ENCODE data around the gene CDC42BPA. TPM values are rescaled to one million over a fixed set of nuclear protein-coding genes. Genes with fewer than 3 reads are reported as not detected.

The CDC42BPA gene
- total and polyA plus RNA-seq, 2 of the 8 experiments (the other 6 are each of a cell fraction or from before 2014, with no cell fraction given): 7.1 to 28.5 TPM

DNA sequence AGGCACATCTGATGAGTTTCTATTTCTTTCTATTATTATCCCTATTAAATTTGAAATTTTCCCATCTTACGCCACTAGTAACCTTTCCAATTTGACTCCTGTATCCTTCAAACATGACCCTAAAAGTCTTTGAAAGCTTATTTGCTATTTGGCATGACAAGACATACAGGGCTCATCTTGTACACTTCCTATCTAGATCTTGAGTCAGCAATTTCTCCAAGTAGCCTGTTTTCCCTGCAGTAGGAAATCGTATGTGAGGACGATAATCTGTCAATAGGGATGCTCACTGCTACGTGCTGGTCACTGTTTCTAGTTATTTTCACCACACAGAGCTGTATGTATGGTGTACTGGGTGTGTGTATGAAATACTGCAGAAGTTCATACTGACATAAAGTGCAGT is 142.7 kb downstream of the CDC42BPA start:
- ChIA-PET POLR2A (ENCODE audit: partially characterized antibody) (no interaction called here), CTCF (ENCODE audit: partially characterized antibody) (no interaction called here)
- H2BK5ac ChIP-seq (ENCODE audit: low read depth, low read length): no peak overlapping the region
- H2BK20ac ChIP-seq (ENCODE audit: low read length): no peak overlapping the region
- no peak overlapping the region for H4K5ac ChIP-seq (ENCODE audit: insufficient read length, low read depth, low read length)
- TF ChIP-seq TBP (IDR thresholded peaks at IDR 0.05; ENCODE audit: low read depth, low read length) (no peak), POU5F1 (IDR thresholded peaks at IDR 0.05; ENCODE audit: low read depth, low read length) (no peak), SUZ12 (IDR thresholded peaks at IDR 0.05; ENCODE audit: low read length) (no peak), POLR2AphosphoS5 (IDR thresholded peaks at IDR 0.05; ENCODE audit: low read depth, low read length) (no peak), FOSL1 (IDR thresholded peaks at IDR 0.05; ENCODE audit: insufficient read depth, low read depth, low read length) (no peak), SAP30 (IDR thresholded peaks at IDR 0.05; ENCODE audit: insufficient read depth, insufficient replicate concordance, low read length) (no peak), CHD2 (IDR thresholded peaks at IDR 0.05; ENCODE audit: low read length) (no peak), CTBP2 (IDR thresholded peaks at IDR 0.05; ENCODE audit: borderline replicate concordance, insufficient read depth, insufficient read length, low read length) (no peak), TEAD4 (IDR thresholded peaks at IDR 0.05; ENCODE audit: low read depth, low read length) (no peak), CEBPB (IDR thresholded peaks at IDR 0.05; ENCODE audit: low read depth, low read length) (no peak), SIRT6 (IDR thresholded peaks at IDR 0.05; ENCODE audit: low read length) (no peak), TCF12 (IDR thresholded peaks at IDR 0.05; ENCODE audit: low read depth, low read length) (no peak), EZH2 (IDR thresholded peaks at IDR 0.05; ENCODE audit: low read depth, low read length, severe bottlenecking) (no peak), SIN3A (conservative IDR thresholded peaks at IDR 0.05 in 1 of 2, IDR thresholded peaks at IDR 0.05 in 1 of 2; ENCODE audit: low read depth in 1 of 2, low read length in 2 of 2) (no peak)
- TF ChIP-seq, protein P1, sequence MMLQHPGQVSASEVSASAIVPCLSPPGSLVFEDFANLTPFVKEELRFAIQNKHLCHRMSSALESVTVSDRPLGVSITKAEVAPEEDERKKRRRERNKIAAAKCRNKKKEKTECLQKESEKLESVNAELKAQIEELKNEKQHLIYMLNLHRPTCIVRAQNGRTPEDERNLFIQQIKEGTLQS (IDR thresholded peaks at IDR 0.05; ENCODE audit: insufficient read depth, low read depth, low read length): no peak
- no peaks in the 10 kb centered on the region; a peak in 1 of 4 replicates for H3K79me2 ChIP-seq (ENCODE audit: control insufficient read depth in 1 of 2, insufficient read depth in 2 of 2, low read length in 2 of 2)
- H2BK12ac ChIP-seq (ENCODE audit: low read depth, low read length): no peak overlapping the region
- no peak overlapping the region for H3K56ac ChIP-seq (replicated peaks; ENCODE audit: insufficient read length, low read depth, low read length)
- FAIRE-seq: no peak
- H2AK5ac ChIP-seq (ENCODE audit: low read depth, low read length): no peak overlapping the region
- no peak for DNase-seq (ENCODE audit: low read depth in 1 of 2, low spot score in 2 of 2)
- no peaks in the 10 kb centered on the region for H3K23me2 ChIP-seq (ENCODE audit: low read depth, low read length)
- H4K91ac ChIP-seq (replicated peaks; ENCODE audit: insufficient read length, low read length): no peak overlapping the region
- H3K27ac ChIP-seq (ENCODE audit: low read depth, low read length): no peak overlapping the region
- no peak overlapping the region for H3K4me3 ChIP-seq (ENCODE audit: extremely low read depth in 1 of 4, insufficient read depth in 2 of 4, low read depth in 3 of 4, low read length in 4 of 4)
- H3K4me2 ChIP-seq (ENCODE audit: insufficient read depth in 1 of 2, low read depth in 2 of 2, low read length in 2 of 2): no peak overlapping the region
- no peak overlapping the region for H3K23ac ChIP-seq (ENCODE audit: insufficient read length)
- H2AFZ ChIP-seq (ENCODE audit: low read length): no peak overlapping the region
- no peaks in the 10 kb centered on the region for H4K20me1 ChIP-seq (replicated peaks in 1 of 2; ENCODE audit: control insufficient read depth in 1 of 2, insufficient read depth in 2 of 2, low read length in 2 of 2)
- H3K4ac ChIP-seq (replicated peaks; ENCODE audit: insufficient read length, low read depth, low read length): no peak overlapping the region
- H3K18ac ChIP-seq (ENCODE audit: extremely low read depth, low read length): no peak overlapping the region
- no peak overlapping the region for H2BK120ac ChIP-seq (replicated peaks; ENCODE audit: low read depth, low read length)
- no peaks in the 10 kb centered on the region for H3K4me1 ChIP-seq (replicated peaks in 1 of 4; ENCODE audit: control insufficient read depth in 3 of 4, insufficient read depth in 4 of 4, low read length in 3 of 4)
- no peaks in the 10 kb centered on the region for H3K9me3 ChIP-seq (ENCODE audit: insufficient read depth in 2 of 2, low read depth in 1 of 2, low read length in 1 of 2)
- 89% methylated on average over 4 of the region's 4 CpGs; no CpG with 5 or more reads in 1 of the 2 experiments for WGBS, 2 experiments (ENCODE audit: extremely low coverage in 1 of 2, insufficient coverage in 1 of 2, insufficient read length in 1 of 2, insufficient replicate concordance in 2 of 2, low coverage in 1 of 2, low lambda C conversion rate in 2 of 2, missing lambda C conversion rate in 1 of 2)
- H3K9ac ChIP-seq (replicated peaks in 1 of 4; ENCODE audit: extremely low read depth in 1 of 4, low read depth in 3 of 4, low read length in 3 of 4): no peak overlapping the region
- no peak overlapping the region for H3K14ac ChIP-seq (ENCODE audit: insufficient read length)
- H2BK15ac ChIP-seq (ENCODE audit: low read length): no peak overlapping the region
- no peaks in the 10 kb centered on the region for H3K36me3 ChIP-seq (ENCODE audit: control insufficient read depth in 2 of 4, insufficient read depth in 4 of 4, low read length in 3 of 4)
- no peaks in the 10 kb centered on the region for H3K27me3 ChIP-seq (replicated peaks in 1 of 4; ENCODE audit: control insufficient read depth in 3 of 4, extremely low read depth in 1 of 4, insufficient read depth in 3 of 4, low read length in 3 of 4)
- H4K8ac ChIP-seq (ENCODE audit: extremely low read depth, insufficient read depth, low read length): no peak overlapping the region
- H3K79me1 ChIP-seq (ENCODE audit: low read depth, low read length): no peaks in the 10 kb centered on the region

Measured in H1 (cell line).